ENCODE data around the gene WNT1.

Gene WNT1

DNA sequence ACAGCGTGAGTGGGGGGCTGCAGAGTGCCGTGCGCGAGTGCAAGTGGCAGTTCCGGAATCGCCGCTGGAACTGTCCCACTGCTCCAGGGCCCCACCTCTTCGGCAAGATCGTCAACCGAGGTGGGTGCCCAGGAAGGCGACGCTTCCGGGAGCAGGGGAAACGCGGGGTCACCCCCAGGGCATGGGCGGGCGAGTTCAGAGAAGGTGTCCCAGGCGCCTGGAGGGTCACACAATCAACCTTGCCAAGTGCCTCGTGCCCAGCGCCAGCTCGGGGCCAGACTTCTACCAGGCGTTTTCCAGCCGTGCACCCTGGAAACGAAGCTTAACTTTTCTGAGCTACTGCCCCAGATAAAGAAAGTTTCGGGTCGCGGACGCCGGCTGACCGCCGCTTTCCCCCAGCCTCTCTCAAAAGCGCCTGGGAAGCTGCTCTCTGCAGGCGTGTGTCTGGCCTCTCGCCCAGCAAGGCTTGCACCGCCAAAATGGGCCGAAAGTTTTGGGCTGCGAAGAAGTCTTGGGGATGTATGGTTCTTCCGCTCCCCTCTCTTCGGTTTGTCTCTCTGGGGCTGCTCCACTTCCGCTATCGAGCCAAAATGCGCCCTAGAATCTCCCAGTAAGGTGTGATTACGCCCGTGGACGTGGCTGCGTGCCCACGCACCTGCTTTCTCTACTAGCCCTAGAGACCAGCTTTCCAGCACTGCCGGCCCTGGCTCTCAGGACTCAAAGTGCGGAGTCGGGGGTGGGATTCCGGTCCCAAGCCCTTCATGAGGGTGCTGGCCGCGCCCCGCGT lies 1.7 kb downstream of the WNT1 start:
- Histone ChIP-seq H3K36me3 (no peaks in the 10 kb centered on the region), H3K4me1 (ENCODE audit: control insufficient read depth in 1 of 2, insufficient read depth in 1 of 2, low read depth in 1 of 2, low read length in 1 of 2) (peaks cover 41% of the 10 kb centered on the region in 2 experiments), H3K27me3 (peaks cover 100% of the 10 kb centered on the region), H3K27ac (peak overlapping the region; percentile 16), H3K9me3 (no peaks in the 10 kb centered on the region), H3K4me3 (ENCODE audit: low read depth in 1 of 2, low read length in 1 of 2) (peak overlapping the region; percentile 39 to 60)
- no peak for TF ChIP-seq CTCF (IDR thresholded peaks at IDR 0.05)

DNA sequence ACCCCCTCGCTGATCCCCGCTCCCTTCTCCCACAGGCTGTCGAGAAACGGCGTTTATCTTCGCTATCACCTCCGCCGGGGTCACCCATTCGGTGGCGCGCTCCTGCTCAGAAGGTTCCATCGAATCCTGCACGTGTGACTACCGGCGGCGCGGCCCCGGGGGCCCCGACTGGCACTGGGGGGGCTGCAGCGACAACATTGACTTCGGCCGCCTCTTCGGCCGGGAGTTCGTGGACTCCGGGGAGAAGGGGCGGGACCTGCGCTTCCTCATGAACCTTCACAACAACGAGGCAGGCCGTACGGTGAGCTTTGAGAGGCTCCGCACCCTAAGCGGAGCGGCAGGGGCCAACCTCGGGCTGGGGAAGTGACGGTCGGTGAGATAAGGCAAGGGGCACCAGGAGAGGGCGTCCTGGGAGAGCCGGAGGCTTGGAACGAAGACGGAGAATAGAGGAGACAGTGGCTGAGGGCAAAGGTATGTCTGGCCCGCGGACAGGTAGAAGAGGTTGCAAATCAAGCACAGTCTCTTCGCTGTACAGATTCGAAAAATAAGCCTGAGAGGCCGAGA lies 2.3 kb downstream of the WNT1 start:
- Histone ChIP-seq H3K27ac (no peak overlapping the region), H3K27me3 (peaks cover 100% of the 10 kb centered on the region), H3K4me3 (ENCODE audit: low read depth in 1 of 2, low read length in 1 of 2) (peak overlapping the region; percentile 39 to 60), H3K36me3 (no peaks in the 10 kb centered on the region), H3K9me3 (no peaks in the 10 kb centered on the region), H3K4me1 (ENCODE audit: control insufficient read depth in 1 of 2, insufficient read depth in 1 of 2, low read depth in 1 of 2, low read length in 1 of 2) (peaks cover 41% of the 10 kb centered on the region in 2 experiments)
- TF ChIP-seq CTCF (IDR thresholded peaks at IDR 0.05): no peak

GRCh38 chr12:48980953-48981756 lies 3.0 kb downstream of the WNT1 start:
- Histone ChIP-seq H3K36me3 (no peaks in the 10 kb centered on the region), H3K4me3 (ENCODE audit: low read depth in 1 of 2, low read length in 1 of 2) (peak overlapping the region; percentile 39 to 60), H3K4me1 (ENCODE audit: control insufficient read depth in 1 of 2, insufficient read depth in 1 of 2, low read depth in 1 of 2, low read length in 1 of 2) (peaks cover 41% of the 10 kb centered on the region in 2 experiments), H3K27me3 (peaks cover 100% of the 10 kb centered on the region), H3K27ac (no peak overlapping the region), H3K9me3 (no peaks in the 10 kb centered on the region)
- TF ChIP-seq CTCF (IDR thresholded peaks at IDR 0.05): no peak

DNA sequence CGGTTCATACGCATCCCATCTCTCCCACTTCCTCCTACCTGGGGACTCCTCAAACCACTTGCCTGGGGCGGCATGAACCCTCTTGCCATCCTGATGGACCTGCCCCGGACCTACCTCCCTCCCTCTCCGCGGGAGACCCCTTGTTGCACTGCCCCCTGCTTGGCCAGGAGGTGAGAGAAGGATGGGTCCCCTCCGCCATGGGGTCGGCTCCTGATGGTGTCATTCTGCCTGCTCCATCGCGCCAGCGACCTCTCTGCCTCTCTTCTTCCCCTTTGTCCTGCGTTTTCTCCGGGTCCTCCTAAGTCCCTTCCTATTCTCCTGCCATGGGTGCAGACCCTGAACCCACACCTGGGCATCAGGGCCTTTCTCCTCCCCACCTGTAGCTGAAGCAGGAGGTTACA lies 3.6 kb downstream of the WNT1 start:
- peaks cover 100% of the 10 kb centered on the region for H3K27me3 ChIP-seq
- TF ChIP-seq CTCF (IDR thresholded peaks at IDR 0.05): no peak
- no peak overlapping the region for H3K27ac ChIP-seq
- H3K4me1 ChIP-seq (ENCODE audit: control insufficient read depth in 1 of 2, insufficient read depth in 1 of 2, low read depth in 1 of 2, low read length in 1 of 2): peaks cover 41% of the 10 kb centered on the region in 2 experiments
- H3K9me3 ChIP-seq: no peaks in the 10 kb centered on the region
- H3K36me3 ChIP-seq: no peaks in the 10 kb centered on the region
- H3K4me3 ChIP-seq (ENCODE audit: low read depth in 1 of 2, low read length in 1 of 2): peak overlapping the region; percentile 39 to 60

GRCh38 chr12:48982397-48983080 lies 4.4 kb downstream of the WNT1 start:
- Histone ChIP-seq H3K4me3 (ENCODE audit: low read depth in 1 of 2, low read length in 1 of 2) (no peak overlapping the region), H3K27ac (no peak overlapping the region), H3K27me3 (peaks cover 100% of the 10 kb centered on the region), H3K9me3 (no peaks in the 10 kb centered on the region), H3K36me3 (no peaks in the 10 kb centered on the region), H3K4me1 (ENCODE audit: control insufficient read depth in 1 of 2, insufficient read depth in 1 of 2, low read depth in 1 of 2, low read length in 1 of 2) (peaks cover 40 to 41% of the 10 kb centered on the region in 2 experiments)
- no peak for TF ChIP-seq CTCF (IDR thresholded peaks at IDR 0.05)

Data from neutrophil (primary cell).